Endothelial cell of hepatic sinusoid (primary cell): Measurements from ENCODE around the gene CLCF1.

Source experiments
- in situ Hi-C: cut with HindIII; loops from 2 replicates; pipeline ENCODE4 v1.10.0; 2017; ENCODE audit warnings: low sequenced_read_pairs

The CLCF1 gene

GRCh38 chr11:67396259-67396581 lies 22.8 kb upstream of the CLCF1 start:
- in situ Hi-C loops = no loop called here

GRCh38 chr11:67395555-67396258 lies 22.3 kb upstream of the CLCF1 start:
- in situ Hi-C loops = no loop called here

- in situ Hi-C loops = no loop called here
Observed at GRCh38 chr11:67393990-67394389, 20.6 kb upstream of the CLCF1 start.

GRCh38 chr11:67393437-67393836 lies 20.0 kb upstream of the CLCF1 start:
- in situ Hi-C loops = no loop called here

GRCh38 chr11:67392183-67392715 lies 18.9 kb upstream of the CLCF1 start:
- in situ Hi-C loops = no loop called here

GRCh38 chr11:67391304-67392182 lies 18.1 kb upstream of the CLCF1 start, which contains the start of gene RAD9A:
RAD9A (plus strand) TSS chr11:67391986; CDS start chr11:67392045, 59 bp downstream.
- in situ Hi-C loops = no loop called here

- in situ Hi-C loops = no loop called here
Observed at GRCh38 chr11:67390947-67391303, 17.5 kb upstream of the CLCF1 start.

GRCh38 chr11:67389477-67389876 lies 16.1 kb upstream of the CLCF1 start:
- in situ Hi-C loops = loop anchor here (5.0 to 10.0 kb wide), 2 partner anchors 42 to 135 kb away; no protein-coding TSS in a partner anchor

GRCh38 chr11:67387518-67387917 lies 14.1 kb upstream of the CLCF1 start:
- in situ Hi-C loops = loop anchor here (5.0 to 10.0 kb wide), 2 partner anchors 40 to 133 kb away; no protein-coding TSS in a partner anchor

- in situ Hi-C loops = loop anchor here (5.0 to 10.0 kb wide), 2 partner anchors 40 to 132 kb away; no protein-coding TSS in a partner anchor
Observed at GRCh38 chr11:67387069-67387468, 13.7 kb upstream of the CLCF1 start.

- in situ Hi-C loops = loop anchor here (5.0 to 10.0 kb wide), 2 partner anchors 38 to 130 kb away; no protein-coding TSS in a partner anchor
Observed at GRCh38 chr11:67384851-67385366, 11.5 kb upstream of the CLCF1 start.

GRCh38 chr11:67382276-67383136 lies 9.1 kb upstream of the CLCF1 start:
- in situ Hi-C loops = loop anchor here (10.0 kb wide), 1 partner anchor 128 kb away; no protein-coding TSS in a partner anchor

- in situ Hi-C loops = loop anchor here (10.0 kb wide), 1 partner anchor 127 kb away; no protein-coding TSS in a partner anchor
Observed at GRCh38 chr11:67381244-67381972, 8.0 kb upstream of the CLCF1 start.

GRCh38 chr11:67379061-67380058 lies 6.0 kb upstream of the CLCF1 start:
- in situ Hi-C loops = loop anchor here (10.0 kb wide), 1 partner anchor 125 kb away; no protein-coding TSS in a partner anchor

GRCh38 chr11:67378544-67378943 lies 5.1 kb upstream of the CLCF1 start:
- in situ Hi-C loops = no loop called here

- in situ Hi-C loops = no loop called here
Observed at GRCh38 chr11:67376873-67377808, 3.7 kb upstream of the CLCF1 start.
